ENCODE measurements around the gene JARID2.

The JARID2 gene

GRCh38 chr6:15264412-15264811 lies 18.5 kb downstream of the JARID2 start:
- DNase-seq (ENCODE audit: low read depth in 2 of 2), result no peak

GRCh38 chr6:15264902-15265761 lies 19.3 kb downstream of the JARID2 start:
- no peak for DNase-seq (ENCODE audit: low read depth in 2 of 2)

- DNase-seq (ENCODE audit: low read depth in 2 of 2), result no peak
Measured at GRCh38 chr6:15265787-15266186, 19.9 kb downstream of the JARID2 start.

- no peak for DNase-seq (ENCODE audit: low read depth in 2 of 2)
Measured at GRCh38 chr6:15266423-15266996, 20.6 kb downstream of the JARID2 start.

GRCh38 chr6:15267221-15267620 lies 21.4 kb downstream of the JARID2 start:
- DNase-seq (ENCODE audit: low read depth in 2 of 2), result no peak

GRCh38 chr6:15268137-15268908 lies 22.5 kb downstream of the JARID2 start:
- DNase-seq (ENCODE audit: low read depth in 2 of 2), result no peak

- no peak for DNase-seq (ENCODE audit: low read depth in 2 of 2)
Measured at GRCh38 chr6:15269011-15269410, 23.1 kb downstream of the JARID2 start.

GRCh38 chr6:15269619-15270018 lies 23.8 kb downstream of the JARID2 start:
- no peak for DNase-seq (ENCODE audit: low read depth in 2 of 2)

- DNase-seq (ENCODE audit: low read depth in 2 of 2), result no peak
Measured at GRCh38 chr6:15270402-15270801, 24.5 kb downstream of the JARID2 start.

GRCh38 chr6:15272562-15272961 lies 26.7 kb downstream of the JARID2 start:
- no peak for DNase-seq (ENCODE audit: low read depth in 2 of 2)

GRCh38 chr6:15274692-15275387 lies 29.0 kb downstream of the JARID2 start:
- DNase-seq (ENCODE audit: low read depth in 2 of 2), result no peak

- DNase-seq (ENCODE audit: low read depth in 2 of 2), result no peak
Measured at GRCh38 chr6:15276036-15276985, 30.4 kb downstream of the JARID2 start.

- DNase-seq (ENCODE audit: low read depth in 2 of 2), result no peak
Measured at GRCh38 chr6:15279047-15279661, 33.3 kb downstream of the JARID2 start.

GRCh38 chr6:15280028-15280427 lies 34.2 kb downstream of the JARID2 start:
- no peak for DNase-seq (ENCODE audit: low read depth in 2 of 2)

- DNase-seq (ENCODE audit: low read depth in 2 of 2), result no peak
Measured at GRCh38 chr6:15280961-15281360, 35.1 kb downstream of the JARID2 start.

- DNase-seq (ENCODE audit: low read depth in 2 of 2), result no peak
Measured at GRCh38 chr6:15282334-15282733, 36.5 kb downstream of the JARID2 start.

- DNase-seq (ENCODE audit: low read depth in 2 of 2), result no peak
Measured at GRCh38 chr6:15283986-15284361, 38.1 kb downstream of the JARID2 start.

GRCh38 chr6:15284743-15285142 lies 38.9 kb downstream of the JARID2 start:
- DNase-seq (ENCODE audit: low read depth in 2 of 2), result no peak

GRCh38 chr6:15285682-15286294 lies 39.9 kb downstream of the JARID2 start:
- no peak for DNase-seq (ENCODE audit: low read depth in 2 of 2)

Data from activated CD8-positive, alpha-beta memory T cell treated with anti-CD3 and anti-CD28 coated beads for 4 hours (primary cell).